Measurements from ENCODE around the gene NTN4. TPM values are rescaled to one million over a fixed set of nuclear protein-coding genes. Genes with fewer than 3 reads are reported as not detected.

Gene NTN4
- total RNA-seq, 4 donors from 2014 or later = 5.0 to 22.5 (median 12.4) TPM

- intact Hi-C loops (cut with DNase I) = no loop called here
These were observed 148.0 kb downstream of the NTN4 start for GRCh38 chr12:95642583-95642982.

GRCh38 chr12:95641299-95641952 is 149.1 kb downstream of the NTN4 start:
- no peaks in the 10 kb centered on the region for H3K27me3 ChIP-seq
- peaks cover 0 to 3% (median 0%) of the 10 kb centered on the region in 3 donors for H3K4me1 ChIP-seq
- no peak overlapping the region for H3K27ac ChIP-seq
- H3K36me3 ChIP-seq = no peaks in the 10 kb centered on the region
- TF ChIP-seq POLR2A (IDR thresholded peaks at IDR 0.05) (no peak), CTCF (IDR thresholded peaks at IDR 0.05) (no peak)
- H3K9me3 ChIP-seq = no peaks in the 10 kb centered on the region
- WGBS, 2 donors = 50 to 67% methylated on average over 2 to 3 of the region's 3 CpGs
- no peak for DNase-seq
- intact Hi-C loops (cut with DNase I) = no loop called here
- no peak overlapping the region for H3K4me3 ChIP-seq

More at GRCh38 chr12:95642583-95642982, 148.0 kb downstream of the NTN4 start:
- Histone ChIP-seq H3K27ac (no peak overlapping the region), H3K9me3 (no peaks in the 10 kb centered on the region), H3K4me3 (no peak overlapping the region), H3K36me3 (no peaks in the 10 kb centered on the region), H3K27me3 (no peaks in the 10 kb centered on the region), H3K4me1 (peaks cover 0 to 11% (median 4%) of the 10 kb centered on the region in 3 donors)
- TF ChIP-seq POLR2A (IDR thresholded peaks at IDR 0.05) (no peak), CTCF (IDR thresholded peaks at IDR 0.05) (no peak)
- no peak for DNase-seq
- 55 to 76% methylated on average over 6 of the region's 6 CpGs for WGBS, 2 donors

GRCh38 chr12:95640516-95640915 is 150.0 kb downstream of the NTN4 start:
- WGBS, 2 donors = 73 to 78% methylated on average over 3 of the region's 3 CpGs
- intact Hi-C loops (cut with DNase I) = no loop called here

GRCh38 chr12:95637471-95638155 is 153.0 kb downstream of the NTN4 start:
- Histone ChIP-seq H3K27me3 (no peaks in the 10 kb centered on the region), H3K36me3 (no peaks in the 10 kb centered on the region), H3K9me3 (no peaks in the 10 kb centered on the region), H3K27ac (no peak overlapping the region), H3K4me1 (peaks cover 7 to 32% (median 14%) of the 10 kb centered on the region in 3 donors), H3K4me3 (no peak overlapping the region)
- WGBS, 2 donors = 52 to 70% methylated on average over 7 to 8 of the region's 8 CpGs
- no peak for DNase-seq
- intact Hi-C loops (cut with DNase I) = no loop called here
- no peak for TF ChIP-seq CTCF (IDR thresholded peaks at IDR 0.05)
- no peak for TF ChIP-seq POLR2A (IDR thresholded peaks at IDR 0.05)

More at GRCh38 chr12:95640516-95640915, 150.0 kb downstream of the NTN4 start:
- Histone ChIP-seq H3K27me3 (no peaks in the 10 kb centered on the region), H3K4me3 (no peak overlapping the region), H3K36me3 (no peaks in the 10 kb centered on the region), H3K9me3 (no peaks in the 10 kb centered on the region), H3K27ac (no peak overlapping the region), H3K4me1 (peaks cover 0 to 3% (median under 1%) of the 10 kb centered on the region in 3 donors)
- no peak for TF ChIP-seq POLR2A (IDR thresholded peaks at IDR 0.05)
- no peak for DNase-seq

GRCh38 chr12:95637010-95637409 is 153.6 kb downstream of the NTN4 start:
- no peak for DNase-seq
- Histone ChIP-seq H3K9me3 (no peaks in the 10 kb centered on the region), H3K4me1 (peaks cover 7 to 38% (median 14%) of the 10 kb centered on the region in 3 donors), H3K4me3 (no peak overlapping the region), H3K27me3 (no peaks in the 10 kb centered on the region), H3K27ac (no peak overlapping the region), H3K36me3 (no peaks in the 10 kb centered on the region)
- TF ChIP-seq CTCF (IDR thresholded peaks at IDR 0.05) (no peak), POLR2A (IDR thresholded peaks at IDR 0.05) (no peak)
- 89 to 92% methylated on average over 24 of the region's 24 CpGs for WGBS, 2 donors
- intact Hi-C loops (cut with DNase I) = no loop called here

All from esophagus squamous epithelium (tissue), 5 donors.